ENCODE results near the gene HOXD10. TPM values are rescaled to one million over a fixed set of nuclear protein-coding genes. Genes with fewer than 3 reads are reported as not detected.

HOXD10 gene
- polyA plus RNA-seq, 3 donors: 147 to 203 (median 149) TPM

- DNase-seq: no peak
Observed at GRCh38 chr2:176160251-176160985, 43.8 kb downstream of the HOXD10 start.

- no peak for DNase-seq
Observed at GRCh38 chr2:176160986-176161824, 44.6 kb downstream of the HOXD10 start.

GRCh38 chr2:176161825-176162626, 45.4 kb downstream of the HOXD10 start:
- DNase-seq: no peak

GRCh38 chr2:176162911-176163671, 46.5 kb downstream of the HOXD10 start:
- peak; percentile 92 for DNase-seq

GRCh38 chr2:176163672-176164056, 47.1 kb downstream of the HOXD10 start:
- no peak for DNase-seq

- no peak for DNase-seq
Observed at GRCh38 chr2:176164201-176164600, 47.6 kb downstream of the HOXD10 start.

GRCh38 chr2:176164611-176165369, 48.2 kb downstream of the HOXD10 start:
- no peak for DNase-seq

GRCh38 chr2:176165370-176166050, 48.9 kb downstream of the HOXD10 start:
- DNase-seq: no peak

GRCh38 chr2:176166272-176166671, 49.7 kb downstream of the HOXD10 start:
- no peak for DNase-seq

- no peak for DNase-seq
Observed at GRCh38 chr2:176167398-176167797, 50.8 kb downstream of the HOXD10 start.

GRCh38 chr2:176169181-176169580, 52.6 kb downstream of the HOXD10 start:
- DNase-seq: no peak

Other genes starting within 250 kb of the HOXD10 start
- 10 to 100 TPM; 23.3 to 24.0 (median 23.7) TPM for gene LNPK, start 114.5 kb upstream of the HOXD10 start, polyA plus RNA-seq (ENCODE audit: insufficient read length in 3 of 3)
- under 1 TPM in 1 of 3 donors, not detected in 2; 0.01 TPM for gene EVX2, start 32.8 kb upstream of the HOXD10 start, polyA plus RNA-seq (ENCODE audit: insufficient read length in 3 of 3)
- gene HOXD13, start 24.1 kb upstream of the HOXD10 start, polyA plus RNA-seq (ENCODE audit: insufficient read length in 3 of 3): under 1 TPM; 0.08 to 0.33 (median 0.20) TPM
- gene HOXD12, start 17.0 kb upstream of the HOXD10 start, polyA plus RNA-seq (ENCODE audit: insufficient read length in 3 of 3): 1 to 10 TPM in 1 of 3 donors, under 1 TPM in 2; 0.34 to 1.1 (median 0.52) TPM
- 10 to 100 TPM; 56.2 to 72.4 (median 64.8) TPM for gene HOXD11, start 9.5 kb upstream of the HOXD10 start, polyA plus RNA-seq (ENCODE audit: insufficient read length in 3 of 3)
- gene HOXD9, start 5.9 kb downstream of the HOXD10 start, polyA plus RNA-seq (ENCODE audit: insufficient read length in 3 of 3): 100 to 1,000 TPM in 1 of 3 donors, 10 to 100 TPM in 2; 87.5 to 104 (median 88.6) TPM
- 100 to 1,000 TPM; 171 to 182 (median 181) TPM for gene HOXD8, start 12.9 kb downstream of the HOXD10 start, polyA plus RNA-seq (ENCODE audit: insufficient read length in 3 of 3)
- gene HOXD4, start 34.8 kb downstream of the HOXD10 start, polyA plus RNA-seq (ENCODE audit: insufficient read length in 3 of 3): 10 to 100 TPM; 53.4 to 68.0 (median 67.5) TPM
- gene HOXD3, start 40.5 kb downstream of the HOXD10 start, polyA plus RNA-seq (ENCODE audit: insufficient read length in 3 of 3): 10 to 100 TPM; 26.0 to 32.8 (median 28.9) TPM
- gene HOXD1, start 71.9 kb downstream of the HOXD10 start, polyA plus RNA-seq (ENCODE audit: insufficient read length in 3 of 3): 10 to 100 TPM in 1 of 3 donors, 1 to 10 TPM in 2; 9.1 to 11.5 (median 9.9) TPM
- 10 to 100 TPM; 81.3 to 90.6 (median 89.9) TPM for gene MTX2, start 152.7 kb downstream of the HOXD10 start, polyA plus RNA-seq (ENCODE audit: insufficient read length in 3 of 3)